PC-3 (cell line): ENCODE results near the gene ATG4A. TPM values are rescaled to one million over a fixed set of nuclear protein-coding genes. Genes with fewer than 3 reads are reported as not detected.

Experiments used
- ATAC-seq: fragments of 200-7000 bp; cut with Tn5 transposase; 2 replicates; pipeline ENCODE4 v1.9.1; 2020; ENCODE audit warnings: mild to moderate bottlenecking, moderate library complexity
- BruUV-seq: library from RNA; stranded (reverse); fragments of 400-500 nt; replicated peaks from 2 replicates; lab custom pipeline; 2021; lab: Mats Ljungman, UMichigan
- CTCF ChIA-PET: fragments of 300-600 bp; sonication (Branson Sonifier 250); formaldehyde crosslinking; loops from one replicate; lab custom pipeline; 2022; ENCODE audit warnings: antibody characterized with exemption; lab: Charles Lee
- POLR2A ChIA-PET: fragments of 300-600 bp; sonication (Branson Sonifier 250); formaldehyde crosslinking; loops from one replicate; lab custom pipeline; 2022; ENCODE audit warnings: antibody characterized with exemption; ENCODE audit not compliant: unreplicated experiment; lab: Charles Lee
- DNase-seq: peaks from one replicate; pipeline ENCODE4 v3.0.0-alpha.2; 2015
- H2AFZ ChIP-seq: fragments of 300-600 bp; sonication (generic); 2 replicates; pipeline ENCODE4 v1.6.0; 2016; ENCODE audit warnings: antibody characterized with exemption, low read length
- H3F3A ChIP-seq: fragments of 300-600 bp; sonication (generic); one replicate; pipeline ENCODE4 v1.6.0; 2017; ENCODE audit warnings: antibody characterized with exemption, low read length, control low read depth, mild to moderate bottlenecking; ENCODE audit not compliant: unreplicated experiment
- H3K27ac ChIP-seq: fragments of 300-600 bp; sonication (generic); 2 replicates; pipeline ENCODE4 v1.5.1; 2016; ENCODE audit warnings: mild to moderate bottlenecking, low read length
- H3K27me3 ChIP-seq: fragments of 300-600 bp; sonication (generic); 2 replicates; pipeline ENCODE4 v1.6.1; 2016; ENCODE audit warnings: low read length, mixed read lengths
- H3K36me3 ChIP-seq: fragments of 300-600 bp; sonication (generic); 2 replicates; pipeline ENCODE4 v1.6.1; 2016; ENCODE audit warnings: low read depth, mixed run types, low read length, mixed read lengths
- H3K4me1 ChIP-seq: fragments of 300-600 bp; sonication (generic); 2 replicates; pipeline ENCODE4 v1.5.1; 2016; ENCODE audit warnings: low read length; ENCODE audit not compliant: insufficient read depth
- H3K4me2 ChIP-seq: fragments of 300-600 bp; sonication (generic); 2 replicates; pipeline ENCODE4 v1.6.0; 2016; ENCODE audit warnings: low read length
- H3K4me3 ChIP-seq: fragments of 300-600 bp; sonication (generic); 2 replicates; pipeline ENCODE4 v1.5.1; 2016; ENCODE audit warnings: mild to moderate bottlenecking, low read length, mixed read lengths
- H3K79me2 ChIP-seq: fragments of 300-600 bp; sonication (generic); 2 replicates; pipeline ENCODE4 v1.6.1; 2017; ENCODE audit warnings: low read length, mixed read lengths
- H3K9ac ChIP-seq: fragments of 300-600 bp; sonication (generic); 2 replicates; pipeline ENCODE4 v1.6.0; 2016; ENCODE audit warnings: mild to moderate bottlenecking, low read length
- H3K9me2 ChIP-seq: fragments of 300-600 bp; sonication (generic); replicated peaks from 2 replicates; pipeline ENCODE4 v1.6.1; 2016; ENCODE audit warnings: mixed run types, low read length, mixed read lengths
- H3K9me3 ChIP-seq: fragments of 300-600 bp; sonication (generic); 2 replicates; pipeline ENCODE4 v1.6.1; 2016; ENCODE audit warnings: low read length, mixed read lengths
- H4K20me1 ChIP-seq: fragments of 300-600 bp; sonication (generic); 2 replicates; pipeline ENCODE4 v1.6.1; 2016; ENCODE audit warnings: low read length, mixed read lengths
- EZH2 ChIP-seq: fragments of 300-600 bp; sonication (generic); IDR thresholded peaks from one replicate; pipeline ENCODE4 v1.6.1; 2017; ENCODE audit warnings: antibody characterized with exemption, mild to moderate bottlenecking, low read length; ENCODE audit not compliant: unreplicated experiment
- EZH2phosphoT487 ChIP-seq: fragments of 300-600 bp; sonication (generic); IDR thresholded peaks from 2 replicates; pipeline ENCODE4 v1.6.1; 2018; ENCODE audit warnings: mild to moderate bottlenecking, antibody characterized with exemption, low read length, borderline replicate concordance
- intact Hi-C: fragments of 100-400 bp; cut with micrococcal nuclease; formaldehyde crosslinking; loops from 2 replicates; pipeline ENCODE4 v1.9.0; 2023
- total RNA-seq: library from RNA; depleted of rRNA; stranded (reverse); fragments of >200 nt; gene quantifications from 2 replicates; pipeline ENCODE4 v1.2.3, GENCODE V29; 2014
- TF ChIP-seq, protein P1 (sequence below): fragments of 300-600 bp; sonication (generic); conservative IDR thresholded peaks from 2 replicates; pipeline ENCODE4 v1.5.1; 2017; ENCODE audit warnings: antibody characterized with exemption, low read depth, mild to moderate bottlenecking, low read length

ATG4A gene
- total RNA-seq, 1 experiment from 2014 or later, result 15.0 TPM

DNA sequence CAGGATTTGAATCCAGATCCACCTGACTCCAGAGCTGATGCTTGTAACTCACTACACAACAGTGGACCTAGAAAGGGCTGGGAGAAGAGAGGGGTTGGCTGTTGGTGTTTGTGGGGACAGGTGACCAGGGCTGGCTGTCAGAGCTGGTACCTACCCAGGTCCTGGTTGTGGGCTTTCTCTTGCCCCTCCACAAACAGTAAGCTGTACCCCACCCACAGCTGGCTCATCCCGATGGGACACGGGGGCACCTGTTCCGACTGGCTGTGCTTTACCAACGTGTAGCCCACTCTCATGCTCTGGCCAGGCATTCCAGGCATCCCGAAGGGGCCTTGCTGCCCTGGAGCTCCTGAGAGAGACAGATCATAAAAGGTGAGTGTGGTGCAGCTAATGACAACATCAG is 68.7 kb downstream of the ATG4A start:
- no peaks in the 10 kb centered on the region for H3K79me2 ChIP-seq
- BruUV-seq, result no TSS peak
- no peaks in the 10 kb centered on the region for H3K9me2 ChIP-seq
- H3K4me2 ChIP-seq, result no peak overlapping the region
- H3K9ac ChIP-seq, result no peak overlapping the region
- no peaks in the 10 kb centered on the region for H3K27me3 ChIP-seq
- TF ChIP-seq, protein P1, sequence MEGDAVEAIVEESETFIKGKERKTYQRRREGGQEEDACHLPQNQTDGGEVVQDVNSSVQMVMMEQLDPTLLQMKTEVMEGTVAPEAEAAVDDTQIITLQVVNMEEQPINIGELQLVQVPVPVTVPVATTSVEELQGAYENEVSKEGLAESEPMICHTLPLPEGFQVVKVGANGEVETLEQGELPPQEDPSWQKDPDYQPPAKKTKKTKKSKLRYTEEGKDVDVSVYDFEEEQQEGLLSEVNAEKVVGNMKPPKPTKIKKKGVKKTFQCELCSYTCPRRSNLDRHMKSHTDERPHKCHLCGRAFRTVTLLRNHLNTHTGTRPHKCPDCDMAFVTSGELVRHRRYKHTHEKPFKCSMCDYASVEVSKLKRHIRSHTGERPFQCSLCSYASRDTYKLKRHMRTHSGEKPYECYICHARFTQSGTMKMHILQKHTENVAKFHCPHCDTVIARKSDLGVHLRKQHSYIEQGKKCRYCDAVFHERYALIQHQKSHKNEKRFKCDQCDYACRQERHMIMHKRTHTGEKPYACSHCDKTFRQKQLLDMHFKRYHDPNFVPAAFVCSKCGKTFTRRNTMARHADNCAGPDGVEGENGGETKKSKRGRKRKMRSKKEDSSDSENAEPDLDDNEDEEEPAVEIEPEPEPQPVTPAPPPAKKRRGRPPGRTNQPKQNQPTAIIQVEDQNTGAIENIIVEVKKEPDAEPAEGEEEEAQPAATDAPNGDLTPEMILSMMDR, result no peak
- TF ChIP-seq EZH2, result no peak
- no peak for TF ChIP-seq EZH2phosphoT487
- no peak overlapping the region for H3K27ac ChIP-seq
- no peak overlapping the region for H3K4me3 ChIP-seq
- CTCF ChIA-PET, result no interaction called here
- H3K4me1 ChIP-seq, result peaks cover 10% of the 10 kb centered on the region; the same call in 1 of the 2 replicates
- DNase-seq, result no peak
- no peaks in the 10 kb centered on the region for H3F3A ChIP-seq
- H3K36me3 ChIP-seq, result no peaks in the 10 kb centered on the region
- intact Hi-C loops, result no loop called here
- no peaks in the 10 kb centered on the region for H4K20me1 ChIP-seq
- no peak for ATAC-seq
- H3K9me3 ChIP-seq, result no peaks in the 10 kb centered on the region
- POLR2A ChIA-PET, result no interaction called here
- H2AFZ ChIP-seq, result no peak overlapping the region

DNA sequence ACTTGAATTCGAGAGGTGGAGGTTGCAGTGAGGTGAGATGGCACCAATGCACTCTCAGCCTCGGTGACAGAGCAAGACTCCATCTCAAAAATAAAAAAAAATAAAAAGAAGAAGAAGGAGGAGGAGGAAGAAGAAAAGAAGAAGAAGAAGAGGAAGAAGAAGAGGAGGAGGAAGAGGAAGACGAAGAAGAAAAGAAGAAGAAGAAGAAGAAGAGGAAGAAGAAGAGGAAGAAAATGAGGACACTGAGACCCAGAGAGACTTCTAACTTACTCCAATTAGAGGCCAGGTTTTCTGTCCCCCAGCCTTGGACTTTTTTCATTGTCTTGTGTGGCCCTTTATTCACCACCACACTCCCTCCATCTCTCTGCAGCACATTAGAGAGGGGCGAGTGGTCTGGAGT is 70.7 kb downstream of the ATG4A start:
- Histone ChIP-seq H3K9ac (no peak overlapping the region), H3K27ac (no peak overlapping the region), H3F3A (no peaks in the 10 kb centered on the region), H3K36me3 (no peaks in the 10 kb centered on the region), H3K4me1 (peaks cover 23% of the 10 kb centered on the region), H3K27me3 (no peaks in the 10 kb centered on the region), H3K9me3 (no peaks in the 10 kb centered on the region), H2AFZ (no peak overlapping the region), H3K9me2 (no peaks in the 10 kb centered on the region), H3K4me3 (no peak overlapping the region), H3K4me2 (no peak overlapping the region), H3K79me2 (no peaks in the 10 kb centered on the region), H4K20me1 (no peaks in the 10 kb centered on the region)
- ChIA-PET CTCF (no interaction called here), POLR2A (no interaction called here)
- TF ChIP-seq, protein P1, result no peak
- TF ChIP-seq EZH2 (no peak), EZH2phosphoT487 (no peak)
- no TSS peak for BruUV-seq
- no peak for ATAC-seq
- intact Hi-C loops, result no loop called here
- no peak for DNase-seq

DNA sequence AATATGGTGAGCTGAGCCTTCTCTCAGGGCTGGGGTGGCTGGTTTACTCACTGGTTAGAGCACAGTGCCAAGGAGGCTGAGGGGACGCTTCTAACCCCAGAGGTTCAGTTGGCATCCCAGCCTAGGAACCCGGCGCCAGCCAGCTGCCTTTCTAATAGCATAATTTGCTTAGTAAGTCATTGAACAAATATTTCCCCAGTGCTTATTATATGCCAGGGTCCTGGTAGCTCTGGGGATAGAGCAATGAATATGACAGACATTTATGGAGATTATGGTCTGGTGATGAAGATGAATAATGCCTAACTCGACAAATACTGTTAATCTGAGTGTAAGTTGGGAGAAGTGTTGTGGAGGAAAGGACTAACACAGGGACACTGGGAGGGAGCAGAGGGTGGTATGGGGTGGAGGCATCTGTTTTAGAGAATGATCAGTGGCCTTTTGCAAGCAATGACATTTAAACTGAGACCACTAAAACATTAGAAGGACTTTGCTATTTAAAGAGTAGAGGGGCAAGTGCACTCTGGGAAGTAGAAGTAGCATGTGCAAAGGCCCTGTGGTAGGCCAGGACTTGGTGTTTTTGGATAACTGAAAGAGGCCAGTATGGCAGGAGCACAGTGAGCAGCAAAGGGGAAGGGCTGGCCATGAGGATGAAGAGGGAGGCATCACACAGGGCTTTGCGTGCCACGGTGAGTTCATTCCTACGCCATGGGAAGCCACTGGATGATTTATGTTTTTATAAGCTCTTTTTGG is 71.9 kb downstream of the ATG4A start:
- peaks cover 31% of the 10 kb centered on the region for H3K4me1 ChIP-seq
- ATAC-seq (peak; percentile 78), DNase-seq (peak; percentile 80)
- no peaks in the 10 kb centered on the region for H3K9me2 ChIP-seq
- H2AFZ ChIP-seq, result no peak overlapping the region
- TF ChIP-seq EZH2phosphoT487, result no peak
- TF ChIP-seq, protein P1, result no peak
- TF ChIP-seq EZH2, result no peak
- H3K79me2 ChIP-seq, result no peaks in the 10 kb centered on the region
- H3K27me3 ChIP-seq, result no peaks in the 10 kb centered on the region
- ChIA-PET CTCF (no interaction called here), POLR2A (no interaction called here)
- no peak overlapping the region for H3K4me3 ChIP-seq
- H3K36me3 ChIP-seq, result no peaks in the 10 kb centered on the region
- intact Hi-C loops, result no loop called here
- 0 out of 2 replicates have a peak overlapping the region, but pooled peaks have one; percentile 32 for H3K27ac ChIP-seq
- BruUV-seq, result no TSS peak
- H3K4me2 ChIP-seq, result no peak overlapping the region
- no peak overlapping the region for H3K9ac ChIP-seq
- no peaks in the 10 kb centered on the region for H4K20me1 ChIP-seq
- H3K9me3 ChIP-seq, result no peaks in the 10 kb centered on the region
- no peaks in the 10 kb centered on the region for H3F3A ChIP-seq
